Adrenal gland (tissue), 12 donors: ENCODE results near the gene KLHL29. TPM values are rescaled to one million over a fixed set of nuclear protein-coding genes. Genes with fewer than 3 reads are reported as not detected.

Experiments used
- DNase-seq, 7 donors: peaks; one replicate each; pipeline ENCODE4 v3.0.0-alpha.2; 2019 to 2020
- H3K27ac ChIP-seq, 5 donors: fragments of 200-600 bp; sonication (generic) in 4 of 5; 1 replicate in 3 of 5; 2 replicates in 2 of 5; pipeline versions ENCODE4 v1.5.1 to v1.8.0; 2016 to 2020; ENCODE audit warnings: mild to moderate bottlenecking in 1 of 5
- H3K27me3 ChIP-seq: fragments of 200-600 bp; 2 replicates; pipeline ENCODE4 v1.8.0; 2021
- H3K36me3 ChIP-seq, 2 donors: fragments of 200-600 bp; replicated peaks in 1 of 2; 1 replicate in 1 of 2; 2 replicates in 1 of 2; pipeline versions ENCODE4 v1.5.1 to v1.8.0; 2018 to 2022
- H3K4me1 ChIP-seq, 2 donors: fragments of 200-600 bp; replicated peaks in 1 of 2; 1 replicate in 1 of 2; 2 replicates in 1 of 2; pipeline versions ENCODE4 v1.5.1 to v1.8.0; 2018 to 2021
- H3K4me3 ChIP-seq, 4 donors: fragments of 200-600 bp; sonication (generic) in 3 of 4; one replicate each; pipeline ENCODE4 v1.5.1; 2016 to 2018
- H3K9me3 ChIP-seq, 3 donors: fragments of 200-600 bp; sonication (generic) in 1 of 3; replicated peaks in 1 of 3; 1 replicate in 2 of 3; 2 replicates in 1 of 3; pipeline versions ENCODE4 v1.5.1 to v1.8.0; 2016 to 2021
- CTCF ChIP-seq, 6 experiments: fragments of 450-650 bp in 4 of 6; fragments of 200-600 bp in 2 of 6; sonication (generic) in 1 of 6; IDR thresholded peaks; 1 replicate in 5 of 6; 2 replicates in 1 of 6; pipeline versions ENCODE4 v1.5.1 to v1.8.0; 2016 to 2021; ENCODE audit warnings: antibody characterized with exemption in 6 of 6, mild to moderate bottlenecking in 2 of 6, moderate library complexity in 1 of 6
- POLR2A ChIP-seq, 2 donors: fragments of 450-650 bp; IDR thresholded peaks; one replicate each; pipeline ENCODE4 v1.6.1; 2017; ENCODE audit warnings: antibody characterized with exemption in 2 of 2, mild to moderate bottlenecking in 2 of 2, moderate library complexity in 1 of 2
- WGBS, 4 donors: extraction: QIAGEN DNeasy Blood & Tissue Kit in 2 of 4; methylation state at CpG; one replicate each; pipeline versions ENCODE4 v1.1.5 to v1.1.7; 2013 to 2017; 5-methylcytosine and 5-hydroxymethylcytosine counted together
- intact Hi-C, 2 donors: fragments of 100-400 bp; cut with DNase I; formaldehyde crosslinking; loops; one replicate each; pipeline versions ENCODE4 v1.14.1 to v1.15.0; 2022 to 2023
- polyA plus RNA-seq, 3 donors: library from polyadenylated mRNA; stranded (reverse); fragments of 200-250 nt in 2 of 3; fragments of 350-450 nt in 1 of 3; fragmentation: Illumina TruSeq in 1 of 3; extraction: RNeasy Lipid Tissue Mini Kit (QIAGEN cat#74804) in 1 of 3; gene quantifications; one replicate each; pipeline ENCODE4 v1.2.3, GENCODE V29; 2013 to 2014
- total RNA-seq, 9 donors: library from RNA; depleted of rRNA in 4 of 9; stranded (reverse); fragments of >200 nt in 4 of 9; fragments of 120-200 nt in 1 of 9; fragmentation: NEBNext Ultra II Directional in 1 of 9; extraction: Animal tissue kit (Norgen Biotek cat#: 25700) in 1 of 9; gene quantifications; one replicate each; pipeline versions ENCODE4 v1.1.0 to v1.2.4, GENCODE V29; 2013 to 2023
- donor health status: healthy with polysubstance abuse.
- donor health status: Bipolar disorder and iron deficiency.
- donor health status: DM: yes; HTN: yes; CAD: no.
- donor health status: DM: no; HTN: no; CAD: no.
- donor health status: DM: no; HTN: no; CAD: no.
- donor health status: DM: yes; HTN: yes; CAD: no.

The KLHL29 gene
- total and polyA plus RNA-seq, 12 donors = 1.9 to 24.5 (median 15.7) TPM

GRCh38 chr2:23556929-23557328, 171.9 kb downstream of the KLHL29 start:
- intact Hi-C loops = no loop called here
- no peaks in the 10 kb centered on the region for H3K36me3 ChIP-seq
- peaks cover 0 to 12% of the 10 kb centered on the region in 2 donors for H3K4me1 ChIP-seq
- TF ChIP-seq POLR2A (IDR thresholded peaks at IDR 0.05) = no peak
- no peak for TF ChIP-seq CTCF (IDR thresholded peaks at IDR 0.05)
- H3K27ac ChIP-seq = peak overlapping the region in 1 of 5 donors; percentile 34
- H3K4me3 ChIP-seq = no peak overlapping the region
- DNase-seq = no peak
- H3K9me3 ChIP-seq = no peaks in the 10 kb centered on the region
- H3K27me3 ChIP-seq = no peaks in the 10 kb centered on the region
- 72 to 88% (median 78%) methylated on average over 9 of the region's 9 CpGs for WGBS, 4 donors

- no peaks in the 10 kb centered on the region for H3K9me3 ChIP-seq
- H3K27me3 ChIP-seq = no peaks in the 10 kb centered on the region
- WGBS, 4 donors = 93 to 96% (median 94%) methylated on average over 8 to 9 of the region's 9 CpGs
- H3K4me1 ChIP-seq = peaks cover 0 to 12% of the 10 kb centered on the region in 2 donors
- no peak overlapping the region for H3K4me3 ChIP-seq
- no peak for DNase-seq
- TF ChIP-seq CTCF (IDR thresholded peaks at IDR 0.05) = no peak
- no peak overlapping the region for H3K27ac ChIP-seq
- intact Hi-C loops = no loop called here
- peaks cover 0 to 5% of the 10 kb centered on the region in 2 donors for H3K36me3 ChIP-seq
Measured at GRCh38 chr2:23557455-23557854, 172.5 kb downstream of the KLHL29 start.

- peaks cover 0 to 10% of the 10 kb centered on the region in 2 donors for H3K36me3 ChIP-seq
- H3K4me1 ChIP-seq = peaks cover 0 to 28% of the 10 kb centered on the region in 2 donors
- H3K27ac ChIP-seq = no peak overlapping the region
- no peak for DNase-seq
- WGBS, 4 donors = 88 to 89% (median 88%) methylated on average over 20 of the region's 20 CpGs
- no peaks in the 10 kb centered on the region for H3K27me3 ChIP-seq
- H3K9me3 ChIP-seq = no peaks in the 10 kb centered on the region
- H3K4me3 ChIP-seq = no peak overlapping the region
- TF ChIP-seq POLR2A (IDR thresholded peaks at IDR 0.05) = no peak
- TF ChIP-seq CTCF (IDR thresholded peaks at IDR 0.05) = no peak
- intact Hi-C loops = no loop called here
Measured at GRCh38 chr2:23559561-23560239, 174.7 kb downstream of the KLHL29 start.

- Histone ChIP-seq H3K27ac (peak overlapping the region in 2 of 5 donors; percentile 19 to 49), H3K9me3 (no peaks in the 10 kb centered on the region), H3K4me1 (peaks cover 0 to 36% of the 10 kb centered on the region in 2 donors), H3K4me3 (no peak overlapping the region), H3K27me3 (no peaks in the 10 kb centered on the region), H3K36me3 (peaks cover 0 to 10% of the 10 kb centered on the region in 2 donors)
- intact Hi-C loops = no loop called here
- 81 to 92% (median 87%) methylated on average over 6 to 7 of the region's 7 CpGs for WGBS, 4 donors
- peak in 2 of 7 donors; percentile 38 to 59 for DNase-seq
- no peak for TF ChIP-seq CTCF (IDR thresholded peaks at IDR 0.05)
- no peak for TF ChIP-seq POLR2A (IDR thresholded peaks at IDR 0.05)
Measured at GRCh38 chr2:23561088-23561487, 176.1 kb downstream of the KLHL29 start.
